Suppressor macrophage treated with lipopolysaccharide for 1 hour (primary cell): Measurements from ENCODE around the gene RABIF.
"Not testable (repeated sequence)": the region's sequence is repeated elsewhere in the genome, so short reads cannot be mapped to it uniquely, and the experiment has no call there.

ENCODE experiments used
- DNase-seq, 3 donors: peaks; one replicate each; pipeline ENCODE4 v3.0.0-alpha.2; 2020 to 2022

RABIF gene

DNA sequence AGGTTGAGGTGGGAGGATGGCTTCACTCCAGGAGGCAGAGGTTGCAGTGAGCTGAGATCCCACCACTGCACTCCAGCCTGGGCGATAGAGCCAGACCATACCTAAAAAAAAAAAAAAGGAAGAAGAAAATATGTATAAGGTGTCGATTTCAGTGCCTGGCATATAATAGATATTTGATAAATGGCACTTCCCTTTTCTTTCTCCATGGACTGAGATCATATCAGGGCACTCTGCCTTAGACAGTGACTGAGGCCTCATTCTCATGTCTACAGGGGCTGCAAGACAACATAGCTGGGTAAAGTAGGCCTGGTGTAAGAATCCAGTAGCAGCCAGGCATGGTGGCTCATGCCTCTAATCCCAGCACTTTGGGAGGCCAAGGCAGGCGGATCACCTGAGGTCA is 57.0 kb downstream of the RABIF start:
- no peak for DNase-seq

DNA sequence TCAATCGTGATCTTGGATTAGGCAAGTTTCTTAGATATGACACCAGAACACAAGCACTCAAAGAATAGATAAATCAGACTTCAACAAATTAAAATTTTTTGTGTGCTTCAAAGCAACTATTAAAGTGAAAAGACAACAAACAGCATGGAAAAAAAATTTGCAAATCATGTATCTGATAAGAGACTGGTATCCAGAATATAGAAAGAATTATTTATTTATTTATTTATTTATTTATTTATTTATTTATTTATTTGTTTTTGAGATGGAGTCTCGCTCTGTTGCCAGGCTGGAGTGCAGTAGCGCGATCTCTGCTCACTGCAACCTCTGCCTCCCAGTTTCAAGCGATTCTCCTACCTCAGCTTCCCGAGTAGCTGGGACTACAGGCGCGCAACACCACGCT is 59.7 kb downstream of the RABIF start:
- DNase-seq: not testable (repeated sequence)
